IMR-90 (cell line): Measurements from ENCODE around the gene VWCE. TPM values are rescaled to one million over a fixed set of nuclear protein-coding genes. Genes with fewer than 3 reads are reported as not detected.
"Not testable (repeated sequence)": the region's sequence is repeated elsewhere in the genome, so short reads cannot be mapped to it uniquely, and the experiment has no call there.

Source experiments
- ATAC-seq: fragments of 200-7000 bp; cut with Tn5 transposase; 2 replicates; pipeline ENCODE4 v1.9.1; 2020; ENCODE audit warnings: low read depth, mild to moderate bottlenecking, moderate library complexity
- BruUV-seq: library from RNA; stranded (reverse); fragments of 400-500 nt; replicated peaks from 2 replicates; lab custom pipeline; 2021; lab: Mats Ljungman, UMichigan
- CTCF ChIA-PET: fragments of 300-600 bp; formaldehyde crosslinking; extraction: SDS; loops from one replicate; lab custom pipeline; 2021; ENCODE audit warnings: antibody characterized with exemption; lab: Yijun Ruan, JAX
- POLR2A ChIA-PET: fragments of 300-600 bp; sonication (Branson Sonifier 250); formaldehyde crosslinking; loops from one replicate; lab custom pipeline; 2022; ENCODE audit warnings: antibody characterized with exemption; ENCODE audit not compliant: unreplicated experiment; lab: Charles Lee
- DNase-seq: peaks from one replicate; pipeline ENCODE4 v3.0.0; 2013
- H2AFZ ChIP-seq: replicated peaks from 2 replicates; pipeline ENCODE3; 2013; ENCODE audit warnings: low read length, mild to moderate bottlenecking; ENCODE audit not compliant: poor library complexity
- H2AK5ac ChIP-seq: 2 replicates; pipeline ENCODE4 v1.6.1; 2013; ENCODE audit warnings: low read depth, low read length, inconsistent platforms
- H2AK9ac ChIP-seq: replicated peaks from 2 replicates; pipeline ENCODE3; 2013; ENCODE audit warnings: mild to moderate bottlenecking, low read depth, low read length, moderate library complexity; ENCODE audit not compliant: poor library complexity
- H2BK120ac ChIP-seq: 2 replicates; pipeline ENCODE4 v1.6.1; 2013; ENCODE audit warnings: low read depth, low read length, inconsistent platforms
- H2BK15ac ChIP-seq: 3 replicates; pipeline ENCODE4 v1.6.1; 2013; ENCODE audit warnings: low read depth, low read length, inconsistent platforms
- H2BK20ac ChIP-seq: 2 replicates; pipeline ENCODE4 v1.6.1; 2013; ENCODE audit warnings: low read depth, mild to moderate bottlenecking, inconsistent platforms, low read length, moderate library complexity
- H2BK5ac ChIP-seq: 2 replicates; pipeline ENCODE4 v1.6.1; 2013; ENCODE audit warnings: mild to moderate bottlenecking, low read depth, low read length, inconsistent platforms; ENCODE audit not compliant: poor library complexity, severe bottlenecking
- H3K14ac ChIP-seq: replicated peaks from 2 replicates; pipeline ENCODE4 v1.6.1; 2013; ENCODE audit warnings: low read depth, low read length, inconsistent platforms
- H3K18ac ChIP-seq: 2 replicates; pipeline ENCODE4 v1.6.1; 2013; ENCODE audit warnings: low read depth, low read length, control low read depth
- H3K23ac ChIP-seq: 2 replicates; pipeline ENCODE4 v1.6.1; 2013; ENCODE audit warnings: low read depth, low read length, inconsistent platforms
- H3K27ac ChIP-seq: 2 replicates; pipeline ENCODE4 v1.5.1; 2013; ENCODE audit warnings: mild to moderate bottlenecking, control low read depth, low read length; ENCODE audit not compliant: insufficient read depth
- H3K27me3 ChIP-seq: 2 replicates; pipeline ENCODE4 v1.6.1; 2013; ENCODE audit warnings: low read length; ENCODE audit not compliant: control insufficient read depth, insufficient read depth
- H3K36me3 ChIP-seq: 2 replicates; pipeline ENCODE4 v1.6.1; 2013; ENCODE audit warnings: low read length, mixed read lengths; ENCODE audit not compliant: control insufficient read depth, insufficient read depth
- H3K4ac ChIP-seq: 2 replicates; pipeline ENCODE4 v1.6.1; 2013; ENCODE audit warnings: low read depth, low read length, inconsistent platforms
- H3K4me1 ChIP-seq: 2 replicates; pipeline ENCODE4 v1.6.1; 2013; ENCODE audit warnings: low read length, mixed read lengths; ENCODE audit not compliant: control insufficient read depth, insufficient read depth
- H3K4me2 ChIP-seq: 2 replicates; pipeline ENCODE4 v1.6.1; 2013; ENCODE audit warnings: low read depth, mild to moderate bottlenecking, control low read depth, low read length, moderate library complexity
- H3K4me3 ChIP-seq: 2 replicates; pipeline ENCODE4 v1.5.1; 2013; ENCODE audit warnings: low read depth, mild to moderate bottlenecking, control low read depth, low read length, moderate library complexity; ENCODE audit not compliant: insufficient read depth
- H3K56ac ChIP-seq: 2 replicates; pipeline ENCODE4 v1.6.1; 2013; ENCODE audit warnings: low read length, inconsistent platforms; ENCODE audit not compliant: insufficient read depth; ENCODE audit errors: extremely low read depth
- H3K79me1 ChIP-seq, 2 experiments: 2 replicates each; pipeline ENCODE4 v1.6.1; 2013; ENCODE audit warnings: low read length in 2 of 2, inconsistent platforms in 1 of 2, low read depth in 1 of 2
- H3K9ac ChIP-seq: 2 replicates; pipeline ENCODE4 v1.6.1; 2013; ENCODE audit warnings: low read depth, low read length, control low read depth
- H3K9me1 ChIP-seq: 2 replicates; pipeline ENCODE4 v1.6.1; 2013; ENCODE audit warnings: low read length, inconsistent platforms; ENCODE audit not compliant: insufficient read depth
- H3K9me3 ChIP-seq: 2 replicates; pipeline ENCODE4 v1.6.1; 2013; ENCODE audit warnings: low read length; ENCODE audit not compliant: control insufficient read depth, insufficient read depth
- H4K20me1 ChIP-seq: 2 replicates; pipeline ENCODE4 v1.6.1; 2013; ENCODE audit warnings: low read length, inconsistent platforms; ENCODE audit not compliant: insufficient read depth
- H4K5ac ChIP-seq: 2 replicates; pipeline ENCODE4 v1.6.1; 2013; ENCODE audit warnings: mild to moderate bottlenecking, low read depth, low read length, control low read depth
- H4K8ac ChIP-seq, 2 experiments: 2 replicates each; pipeline ENCODE4 v1.6.1; 2013; ENCODE audit warnings: low read depth in 2 of 2, low read length in 2 of 2, control low read depth in 1 of 2, inconsistent platforms in 1 of 2
- H4K91ac ChIP-seq: 2 replicates; pipeline ENCODE4 v1.6.1; 2013; ENCODE audit warnings: low read depth, low read length, inconsistent platforms; ENCODE audit not compliant: insufficient read depth
- WGBS, 2 experiments: methylation state at CpG; one replicate each; pipeline versions ENCODE4 v1.1.5 to v1.1.7; 2013; ENCODE audit warnings: missing lambda C conversion rate in 2 of 2; ENCODE audit not compliant: insufficient read length in 1 of 2; ENCODE audit errors: extremely low coverage in 2 of 2; 5-methylcytosine and 5-hydroxymethylcytosine counted together
- dilution Hi-C: fragments of 300-500 bp; cut with HindIII; formaldehyde crosslinking; loops from one replicate; pipeline ENCODE4 v1.14.3; 2018; ENCODE audit warnings: low sequenced_read_pairs; ENCODE audit not compliant: unreplicated experiment
- in situ Hi-C: fragments of 300-500 bp; cut with MboI; formaldehyde crosslinking; loops from 3 replicates; pipeline ENCODE4 v1.14.3; 2019; ENCODE audit warnings: low sequenced_read_pairs, inconsistent platforms, mixed read lengths
- intact Hi-C: fragments of 100-400 bp; cut with micrococcal nuclease; formaldehyde crosslinking; loops from 2 replicates; pipeline ENCODE4 v1.10.0; 2022
- polyA plus RNA-seq, 3 experiments: library from polyadenylated mRNA; depleted of rRNA; stranded (reverse); fragments of >200 nt; gene quantifications; 2 replicates each; pipeline ENCODE4 v1.2.3, GENCODE V29; 2012; ENCODE audit warnings: low replicate concordance in 1 of 3
- total RNA-seq: library from RNA; depleted of rRNA; stranded (reverse); fragments of >200 nt; gene quantifications from 2 replicates; pipeline ENCODE4 v1.2.3, GENCODE V29; 2012; rRNA removed

Gene VWCE
- total and polyA plus RNA-seq, 2 of the 4 experiments (the other 2 are of a cell fraction) = under 0.01 to 1.1 TPM

- H2AFZ ChIP-seq, CTCF ChIA-PET, H3K9ac ChIP-seq: not testable (repeated sequence)
Measured at GRCh38 chr11:61210629-61211028, 84.5 kb downstream of the VWCE start.

More at GRCh38 chr11:61210629-61211028, 84.5 kb downstream of the VWCE start:
- H4K91ac ChIP-seq, H2AK5ac ChIP-seq, ATAC-seq, H3K79me1 ChIP-seq, H3K14ac ChIP-seq, H3K27ac ChIP-seq, H4K20me1 ChIP-seq, H3K4me3 ChIP-seq, H3K4ac ChIP-seq, H2AK9ac ChIP-seq, H3K4me1 ChIP-seq, H3K4me2 ChIP-seq, H3K27me3 ChIP-seq, H3K9me1 ChIP-seq, H4K8ac ChIP-seq, H3K9me3 ChIP-seq, dilution Hi-C loops, H3K56ac ChIP-seq, H2BK15ac ChIP-seq, H4K5ac ChIP-seq, H2BK120ac ChIP-seq, H3K23ac ChIP-seq, BruUV-seq, H2BK5ac ChIP-seq, H3K36me3 ChIP-seq, POLR2A ChIA-PET, intact Hi-C loops, H3K18ac ChIP-seq, DNase-seq, H2BK20ac ChIP-seq, in situ Hi-C loops: not testable (repeated sequence)
- no CpG with 5 or more reads among the region's 6 CpGs for WGBS, 2 experiments

Other genes with a start within 250 kb of the VWCE start
- not detected in 2 replicates for gene CD5, start 192.8 kb downstream of the VWCE start, total RNA-seq
- gene CD5, start 192.8 kb downstream of the VWCE start, polyA plus RNA-seq (2012; rRNA removed) = not detected in 2 replicates
- 3.2 and 3.6 TPM in 2 replicates for gene VPS37C, start 133.9 kb downstream of the VWCE start, total RNA-seq
- gene VPS37C, start 133.9 kb downstream of the VWCE start, polyA plus RNA-seq (2012; rRNA removed) = 13.2 and 14.1 TPM in 2 replicates
- gene PGA3, start 91.8 kb downstream of the VWCE start, total RNA-seq = 0.18 TPM in 1 of 2 replicates, not detected in the other
- gene PGA3, start 91.8 kb downstream of the VWCE start, polyA plus RNA-seq (2012; rRNA removed) = not detected in 2 replicates
- not detected in 2 replicates for gene PGA4, start 73.0 kb downstream of the VWCE start, total RNA-seq
- not detected in 2 replicates for gene PGA4, start 73.0 kb downstream of the VWCE start, polyA plus RNA-seq (2012; rRNA removed)
- not detected in 2 replicates for gene PGA5, start 54.1 kb downstream of the VWCE start, total RNA-seq
- gene PGA5, start 54.1 kb downstream of the VWCE start, polyA plus RNA-seq (2012; rRNA removed) = 0.17 TPM in 1 of 2 replicates, not detected in the other
- gene DDB1, start 37.8 kb upstream of the VWCE start, total RNA-seq = 372 and 412 TPM in 2 replicates
- 208 and 221 TPM in 2 replicates for gene DDB1, start 37.8 kb upstream of the VWCE start, polyA plus RNA-seq (2012; rRNA removed)
- gene TKFC, start 37.9 kb upstream of the VWCE start, total RNA-seq = 8.9 and 10.4 TPM in 2 replicates
- gene TKFC, start 37.9 kb upstream of the VWCE start, polyA plus RNA-seq (2012; rRNA removed) = 30.8 and 33.3 TPM in 2 replicates
- 13.6 and 15.3 TPM in 2 replicates for gene CYB561A3, start 66.6 kb upstream of the VWCE start, total RNA-seq
- 36.5 and 39.2 TPM in 2 replicates for gene CYB561A3, start 66.6 kb upstream of the VWCE start, polyA plus RNA-seq (2012; rRNA removed)
- 16.7 and 16.8 TPM in 2 replicates for gene TMEM138, start 67.1 kb upstream of the VWCE start, total RNA-seq
- 53.2 and 55.9 TPM in 2 replicates for gene TMEM138, start 67.1 kb upstream of the VWCE start, polyA plus RNA-seq (2012; rRNA removed)
- gene TMEM216, start 97.3 kb upstream of the VWCE start, total RNA-seq = 10.0 TPM in 2 replicates
- 16.5 and 17.2 TPM in 2 replicates for gene TMEM216, start 97.3 kb upstream of the VWCE start, polyA plus RNA-seq (2012; rRNA removed)
- 9.5 and 10.3 TPM in 2 replicates for gene CPSF7, start 134.7 kb upstream of the VWCE start, total RNA-seq
- 55.2 and 68.8 TPM in 2 replicates for gene CPSF7, start 134.7 kb upstream of the VWCE start, polyA plus RNA-seq (2012; rRNA removed)
- 34.7 and 50.4 TPM in 2 replicates for gene SDHAF2, start 134.8 kb upstream of the VWCE start, total RNA-seq
- gene SDHAF2, start 134.8 kb upstream of the VWCE start, polyA plus RNA-seq (2012; rRNA removed) = 91.1 and 91.5 TPM in 2 replicates
- gene LRRC10B, start 213.4 kb upstream of the VWCE start, total RNA-seq = not detected in 2 replicates
- not detected in 2 replicates for gene LRRC10B, start 213.4 kb upstream of the VWCE start, polyA plus RNA-seq (2012; rRNA removed)